GM15510 (cell line): Measurements from ENCODE around the gene TRAP1.

Experiments used
- POLR2A ChIP-seq: IDR thresholded peaks from 3 replicates; pipeline ENCODE4 v1.6.1; 2011; ENCODE audit warnings: borderline replicate concordance; ENCODE audit not compliant: insufficient read length; ENCODE audit errors: extremely low read depth

The TRAP1 gene

DNA sequence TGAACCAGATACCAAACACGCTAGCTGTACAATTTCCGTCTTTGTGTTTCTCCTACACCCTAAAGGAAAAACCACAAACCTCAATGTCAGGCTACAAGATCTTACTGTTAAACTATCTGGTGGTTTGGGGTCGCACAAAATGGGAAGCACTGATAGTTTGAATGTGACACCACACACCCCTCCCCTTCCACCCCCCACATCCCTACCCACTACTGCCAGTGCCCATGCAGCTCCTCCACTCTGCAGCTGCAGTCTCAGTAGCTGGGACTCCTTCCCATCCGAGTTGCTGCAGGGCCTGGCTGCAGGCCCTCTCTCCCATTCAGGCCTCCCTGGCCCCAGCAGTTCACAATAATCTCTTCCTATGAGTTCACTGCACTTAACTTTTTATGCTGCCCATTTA lies 18.4 kb downstream of the TRAP1 start:
- no peak for TF ChIP-seq POLR2A

DNA sequence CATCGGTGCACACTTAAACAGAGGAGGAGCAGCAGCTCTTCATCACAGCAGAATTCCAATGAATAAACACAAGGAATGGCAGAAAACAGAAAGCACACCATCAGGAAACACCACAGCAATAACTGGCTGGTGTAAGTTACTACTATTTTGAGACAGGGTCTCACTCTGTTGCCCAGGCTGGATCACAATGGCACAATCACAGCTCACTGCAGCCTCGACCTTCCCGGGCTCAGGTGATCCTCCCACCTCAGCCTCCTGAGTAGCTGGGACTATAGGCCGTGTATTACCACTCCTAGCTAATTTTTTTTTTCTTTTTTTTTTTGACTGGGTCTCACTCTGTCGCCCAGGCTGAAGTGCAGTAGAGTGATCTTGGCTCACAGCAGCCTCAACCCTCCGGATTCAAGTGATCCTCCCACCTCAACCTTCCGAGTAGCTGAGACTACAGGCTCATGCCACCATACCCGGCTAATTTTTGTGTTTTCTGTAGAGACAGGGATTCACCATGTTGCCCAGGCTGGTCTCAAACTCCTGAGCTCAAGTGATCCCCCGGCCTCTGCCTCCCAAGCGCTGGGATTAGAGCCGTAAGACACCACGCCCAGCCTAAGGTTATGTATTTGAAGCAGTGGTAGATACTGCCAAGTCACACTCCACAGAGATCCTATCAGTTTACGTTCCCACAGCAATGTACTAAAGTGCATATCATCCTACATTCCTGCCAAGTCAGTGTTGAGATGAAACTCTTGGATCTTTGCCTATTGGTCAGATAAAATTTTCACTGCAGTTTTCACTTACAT lies 20.7 kb downstream of the TRAP1 start:
- TF ChIP-seq POLR2A: no peak

DNA sequence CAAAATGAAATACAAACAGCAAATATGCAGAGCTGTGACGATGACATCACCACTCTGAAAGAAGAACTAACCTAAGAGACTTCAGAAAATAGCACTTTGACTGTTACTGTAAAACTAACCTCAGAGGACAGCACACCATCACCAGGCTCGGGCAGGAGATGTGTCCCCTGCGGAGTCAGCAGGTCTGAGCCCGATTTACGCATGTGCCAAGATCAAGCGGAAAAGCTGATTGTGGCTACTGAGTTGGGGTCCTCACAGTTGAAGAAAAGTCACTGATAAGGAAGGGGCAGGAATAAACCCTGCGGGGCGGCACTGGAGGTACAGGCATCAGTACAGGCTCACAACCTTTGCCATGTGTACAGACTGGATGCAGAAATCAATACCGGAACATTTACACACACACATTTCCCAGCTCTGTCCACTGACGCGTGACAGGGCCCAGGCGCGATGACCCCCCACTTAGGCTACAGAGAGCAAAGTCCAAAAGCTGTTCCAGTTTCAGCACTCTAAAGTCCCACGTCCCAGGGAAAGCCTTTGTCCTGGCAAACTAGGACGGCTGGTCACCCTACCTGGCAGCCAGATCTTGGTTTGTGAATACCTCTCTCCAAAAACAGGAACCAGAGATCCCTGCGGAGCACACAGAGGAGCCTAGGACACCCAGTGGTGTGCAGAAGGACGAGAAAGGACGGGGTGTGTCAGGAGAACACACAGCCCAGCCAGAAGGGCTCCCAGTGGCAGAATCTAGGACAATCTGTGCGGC lies 21.5 kb downstream of the TRAP1 start:
- TF ChIP-seq POLR2A: no peak

DNA sequence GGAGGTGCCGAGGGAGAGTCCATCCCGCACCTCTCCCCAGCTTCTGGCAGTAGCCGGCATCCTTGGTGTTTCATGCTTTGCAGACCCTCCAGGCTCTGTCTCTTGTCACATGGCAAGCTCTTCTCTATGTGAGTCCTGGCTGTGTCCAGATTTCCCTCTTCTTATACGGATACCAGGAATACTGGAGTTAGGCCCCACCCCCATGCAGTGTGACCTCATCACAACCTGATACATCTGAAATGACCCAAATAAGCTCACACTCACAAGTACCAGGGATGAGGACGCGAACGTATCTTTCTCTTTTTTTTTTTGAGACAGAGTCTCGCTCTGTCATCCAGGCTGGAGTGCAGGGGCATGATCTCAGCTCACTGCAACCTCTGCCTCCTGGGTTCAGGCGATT lies 23.3 kb downstream of the TRAP1 start:
- no peak for TF ChIP-seq POLR2A

DNA sequence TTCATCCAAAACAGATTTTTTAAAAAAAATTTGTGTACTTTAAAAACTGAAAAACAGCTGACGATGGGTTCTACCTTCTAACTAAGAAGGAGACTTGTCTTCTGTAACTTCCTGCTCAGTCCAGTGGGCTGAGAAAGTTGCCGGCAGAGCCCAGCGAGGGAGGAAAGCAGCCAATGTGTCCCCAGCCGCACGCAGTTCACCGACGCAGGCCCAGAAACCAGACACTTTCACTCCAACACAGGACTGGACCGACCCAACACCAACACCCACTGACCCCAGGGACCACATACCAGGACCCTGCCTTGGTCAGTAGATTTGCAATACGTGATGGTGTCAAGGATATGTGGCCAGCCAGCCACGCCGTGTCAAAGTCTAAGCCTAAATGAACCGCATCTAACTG lies 25.6 kb downstream of the TRAP1 start:
- TF ChIP-seq POLR2A: no peak

DNA sequence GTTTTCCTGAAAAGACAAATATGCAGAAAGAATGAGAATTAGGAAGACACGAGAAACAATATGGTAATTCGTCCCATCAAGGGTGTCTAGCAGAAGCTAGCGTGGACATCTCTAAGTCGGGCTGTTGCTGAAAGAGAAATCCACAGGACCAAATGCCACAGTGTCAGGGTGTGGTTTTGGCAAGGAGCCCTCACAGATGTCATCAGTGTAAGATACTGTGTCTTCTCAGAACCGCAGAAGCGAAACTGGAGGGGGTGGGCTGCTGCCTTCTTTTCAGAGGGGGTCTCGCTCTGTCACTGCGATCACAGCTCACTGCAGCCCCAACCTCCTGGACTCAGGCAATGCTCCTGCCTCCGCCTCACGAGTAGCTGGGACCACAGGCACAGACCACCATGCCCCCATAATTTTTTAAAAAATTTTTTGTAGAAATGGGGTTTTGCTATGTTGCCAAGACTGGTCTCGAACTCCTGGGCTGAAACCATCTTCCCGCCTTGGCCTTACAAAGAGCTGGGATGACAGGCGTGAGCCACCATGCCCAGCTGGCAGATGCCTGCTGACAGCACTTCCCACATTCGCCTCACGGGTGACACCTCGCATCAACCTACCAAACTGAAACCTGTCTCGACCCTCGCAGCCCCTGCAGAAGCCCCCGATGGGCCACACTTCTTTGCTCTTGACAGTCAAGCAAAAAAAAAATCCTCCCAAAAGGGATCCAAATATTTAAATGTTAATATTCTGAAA lies 26.2 kb downstream of the TRAP1 start:
- no peak for TF ChIP-seq POLR2A

DNA sequence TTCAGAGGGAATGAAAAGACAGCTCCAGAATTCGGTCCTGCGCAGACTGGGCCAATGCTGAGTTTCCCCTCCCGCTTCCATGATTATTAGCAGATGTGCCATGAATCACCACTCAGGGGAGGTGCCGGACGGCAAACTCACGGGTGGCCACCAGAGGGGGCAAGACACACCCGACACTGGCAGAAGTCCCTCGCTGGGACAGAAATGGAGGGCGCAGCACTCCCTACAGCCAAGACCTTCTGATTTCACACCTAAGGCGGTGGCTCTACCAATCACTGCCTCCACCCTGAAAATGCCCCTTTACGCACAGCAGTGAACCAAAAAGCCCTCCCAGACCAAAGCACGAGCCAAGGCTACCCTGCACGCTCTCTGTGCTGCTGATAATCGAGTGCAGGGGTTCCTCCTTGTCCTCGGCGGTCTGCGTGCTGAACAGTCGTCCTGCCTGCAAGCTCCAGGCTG lies 26.8 kb downstream of the TRAP1 start:
- TF ChIP-seq POLR2A: no peak

DNA sequence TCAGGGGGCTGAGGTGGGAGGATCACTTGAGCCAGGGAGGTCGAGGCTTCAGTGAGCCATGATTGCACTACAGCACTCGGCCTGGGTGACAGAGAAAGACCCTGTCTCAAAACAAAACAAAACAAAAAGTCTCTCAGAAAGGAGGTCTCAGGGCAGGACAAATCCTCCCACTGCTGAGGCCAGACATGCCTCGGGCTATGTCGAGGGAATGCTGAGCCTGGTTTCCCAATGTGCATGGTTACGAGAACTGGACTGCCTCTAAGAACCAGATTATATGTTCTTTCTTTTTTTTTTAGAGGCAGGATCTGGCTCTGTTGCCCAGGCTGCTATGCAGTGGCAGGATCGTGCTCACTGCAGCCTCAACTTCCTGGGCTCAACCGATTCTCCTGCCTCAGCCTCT lies 27.6 kb downstream of the TRAP1 start:
- TF ChIP-seq POLR2A: no peak

DNA sequence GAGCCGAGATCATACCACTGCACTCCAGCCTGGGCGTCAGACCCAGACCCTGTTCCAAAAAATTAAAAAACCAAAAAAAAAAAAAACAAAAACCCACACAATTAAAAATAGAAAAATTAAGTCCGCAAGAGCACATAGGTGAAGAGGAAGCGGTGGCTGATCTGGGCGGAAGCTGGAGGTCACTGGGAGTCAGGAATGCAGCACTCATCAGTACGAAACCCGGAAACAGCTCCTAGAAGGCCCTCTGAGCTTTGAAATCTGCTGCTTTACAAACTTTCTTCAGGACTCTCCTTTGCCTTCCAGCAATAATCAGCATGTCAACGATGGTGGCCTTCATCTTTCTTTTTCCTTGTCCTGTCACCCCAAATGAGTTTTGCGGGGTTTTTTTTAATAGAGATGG lies 29.5 kb downstream of the TRAP1 start:
- no peak for TF ChIP-seq POLR2A

DNA sequence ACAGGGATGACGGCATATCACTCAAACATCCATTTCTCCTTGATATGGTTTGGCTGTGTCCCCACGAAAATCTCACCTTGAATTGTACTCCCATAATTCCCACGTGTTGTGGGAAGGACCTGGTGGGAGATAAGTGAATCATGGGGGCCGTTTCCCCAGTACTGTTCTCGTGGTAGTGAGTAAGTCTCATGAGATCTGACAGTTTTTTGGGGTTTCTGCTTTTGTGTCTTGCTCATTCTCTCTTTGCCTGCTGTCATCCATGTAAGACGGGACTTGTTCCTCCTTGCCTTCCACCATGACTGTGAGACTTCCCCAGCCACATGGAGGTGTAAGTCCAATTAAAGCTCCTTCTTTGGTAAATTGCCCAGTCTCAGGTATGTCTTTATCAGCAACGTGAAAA lies 30.3 kb downstream of the TRAP1 start:
- no peak for TF ChIP-seq POLR2A

DNA sequence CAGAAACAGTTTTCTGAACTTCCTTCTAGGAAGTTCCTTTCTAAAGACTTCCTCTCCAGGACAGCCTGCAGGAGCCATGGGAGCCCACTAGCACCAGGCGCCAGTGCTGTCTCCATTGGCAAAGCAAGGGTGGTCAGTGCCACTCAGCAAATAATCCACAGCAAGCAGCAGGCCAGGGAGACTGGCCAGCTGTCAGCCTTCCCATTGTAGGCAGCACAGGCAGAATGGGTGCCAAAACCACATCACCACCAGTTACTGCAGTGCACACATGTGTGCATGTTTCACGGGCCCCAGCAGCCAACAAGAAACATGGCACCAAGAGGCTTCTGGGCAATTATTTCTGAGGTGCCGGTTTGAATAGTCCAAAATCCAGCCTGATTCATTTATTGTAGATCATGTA lies 36.1 kb downstream of the TRAP1 start:
- TF ChIP-seq POLR2A: no peak

DNA sequence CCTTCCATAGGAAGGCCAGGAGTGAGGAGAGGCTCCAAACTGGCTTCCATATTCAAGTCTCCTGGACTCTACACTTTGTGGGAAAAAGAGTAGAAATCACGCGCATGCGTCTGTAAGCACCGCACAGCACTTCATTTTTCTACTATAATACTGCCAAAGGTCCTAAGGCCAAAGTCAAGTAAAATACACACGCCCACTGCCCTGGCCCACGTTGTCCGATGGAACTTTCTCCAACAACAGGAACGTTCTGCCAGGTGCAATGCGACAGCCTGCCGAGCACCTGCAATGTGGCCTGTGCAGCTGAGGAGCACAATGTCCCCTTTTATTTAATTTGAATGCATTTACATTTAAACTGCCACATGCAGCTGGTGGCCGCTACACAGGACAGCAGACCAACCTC lies 39.3 kb downstream of the TRAP1 start:
- TF ChIP-seq POLR2A: no peak

DNA sequence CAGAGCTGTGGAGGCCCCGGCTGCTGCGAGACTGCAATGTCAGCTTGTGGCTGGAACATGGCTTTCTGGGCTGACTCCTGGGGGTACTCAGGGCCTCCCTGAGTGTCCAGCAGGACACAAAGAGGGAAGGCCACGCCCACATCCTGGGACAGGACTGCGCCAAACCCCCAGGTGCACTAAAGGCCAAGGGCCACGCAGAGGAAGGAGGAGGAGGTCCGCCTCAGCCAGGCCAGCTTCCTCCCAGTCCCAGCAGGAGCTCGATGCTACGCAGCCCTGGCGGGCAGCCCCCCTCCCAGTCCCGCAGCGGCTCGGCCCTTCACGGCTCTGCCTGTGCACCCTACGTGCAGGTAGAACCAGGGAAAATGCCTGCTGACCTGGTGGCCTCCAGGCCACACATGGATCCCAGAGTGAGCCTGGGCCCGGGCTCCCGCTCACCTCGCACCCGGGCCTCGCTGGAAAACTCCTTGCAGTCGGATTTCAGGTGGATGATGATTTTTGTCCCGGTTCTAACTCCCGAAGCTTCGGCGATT lies 41.7 kb downstream of the TRAP1 start:
- TF ChIP-seq POLR2A: no peak

DNA sequence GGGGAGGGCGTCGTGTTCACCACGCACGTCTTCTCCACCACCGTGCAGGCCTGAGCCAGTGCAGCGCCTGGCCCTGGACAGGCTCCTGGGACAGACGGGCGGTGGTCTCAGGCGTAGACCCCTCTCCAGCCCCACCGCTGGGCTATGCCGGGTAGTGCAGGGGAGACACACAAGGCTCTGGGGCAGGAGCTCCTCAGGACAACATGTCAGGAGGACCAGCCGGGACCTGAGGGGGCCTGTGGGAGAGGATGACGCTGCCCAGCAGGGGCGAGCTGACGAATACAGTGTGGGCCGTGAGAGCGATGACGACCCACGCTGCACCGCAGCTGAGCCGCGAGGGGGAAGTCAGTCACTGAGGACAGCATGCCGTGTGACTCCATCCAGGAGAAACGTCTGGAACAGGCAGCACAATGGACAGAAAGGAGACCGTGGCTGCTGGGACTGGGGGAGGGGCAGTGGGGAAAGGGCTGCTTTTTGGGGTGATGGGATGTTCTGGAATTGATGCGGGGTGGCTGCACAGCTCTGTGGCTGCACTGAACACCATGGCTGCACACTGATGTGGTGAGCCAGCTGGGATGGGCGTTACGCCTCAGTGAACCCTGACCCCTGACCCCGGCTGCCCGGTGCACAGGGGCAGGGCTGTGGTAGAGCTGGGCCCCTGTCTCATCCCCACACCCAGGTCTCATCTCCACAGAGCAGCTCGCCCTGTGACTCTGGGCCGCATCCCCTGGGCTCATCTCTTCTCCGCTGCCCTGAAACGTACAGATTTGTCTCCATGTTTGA lies 42.6 kb downstream of the TRAP1 start:
- no peak for TF ChIP-seq POLR2A
